Activated T-cell treated with anti-CD3 and anti-CD28 coated beads, Interleukin-2, amount 50 U/mL, for 1 hour (primary cell): ENCODE data around the gene UCN.
"Not testable (repeated sequence)": the region's sequence is repeated elsewhere in the genome, so short reads cannot be mapped to it uniquely, and the experiment has no call there.

Source experiments
- DNase-seq: peaks from one replicate; pipeline ENCODE4 v3.0.0-alpha.2; 2020

UCN gene

GRCh38 chr2:27308359-27308881 lies at the start of gene UCN:
Gene UCN (minus strand): TSS chr2:27308445. CDS start chr2:27307895, 550 bp downstream.
- no peak for DNase-seq

- peak; percentile 89 for DNase-seq
Measured at GRCh38 chr2:27356382-27357181, 48.3 kb upstream of the UCN start, which contains the start of gene GTF3C2. Gene GTF3C2 (minus strand): TSS chr2:27356764. CDS start chr2:27343554, 13,210 bp downstream.

- DNase-seq: no peak
Measured at GRCh38 chr2:27356056-27356381, 47.8 kb upstream of the UCN start.

- no peak for DNase-seq
Measured at GRCh38 chr2:27354597-27354927, 46.3 kb upstream of the UCN start.

- no peak for DNase-seq
Measured at GRCh38 chr2:27353762-27354596, 45.7 kb upstream of the UCN start.

- DNase-seq: not testable (repeated sequence)
Measured at GRCh38 chr2:27353386-27353761, 45.1 kb upstream of the UCN start.

GRCh38 chr2:27351802-27352598 lies 43.8 kb upstream of the UCN start:
- no peak for DNase-seq

GRCh38 chr2:27350106-27350693 lies 42.0 kb upstream of the UCN start:
- no peak for DNase-seq

- no peak for DNase-seq
Measured at GRCh38 chr2:27347641-27348040, 39.4 kb upstream of the UCN start.

GRCh38 chr2:27336173-27336572 lies 27.9 kb upstream of the UCN start:
- no peak for DNase-seq

- DNase-seq: no peak
Measured at GRCh38 chr2:27335311-27335710, 27.1 kb upstream of the UCN start.

GRCh38 chr2:27324720-27325119 lies 16.5 kb upstream of the UCN start:
- DNase-seq: no peak

GRCh38 chr2:27323596-27324285 lies 15.5 kb upstream of the UCN start:
- no peak for DNase-seq

GRCh38 chr2:27322766-27323595 lies 14.7 kb upstream of the UCN start, which contains the start of gene MPV17:
Gene MPV17 (minus strand): TSS chr2:27323097. CDS start chr2:27322517, 580 bp downstream.
- peak; percentile 85 for DNase-seq

- DNase-seq: peak; percentile 37
Measured at GRCh38 chr2:27322301-27322765, 14.1 kb upstream of the UCN start.

- DNase-seq: no peak
Measured at GRCh38 chr2:27320958-27321543, 12.8 kb upstream of the UCN start.

GRCh38 chr2:27319839-27320238 lies 11.6 kb upstream of the UCN start:
- not testable (repeated sequence) for DNase-seq

GRCh38 chr2:27316655-27317412 lies 8.6 kb upstream of the UCN start:
- no peak for DNase-seq

- no peak for DNase-seq
Measured at GRCh38 chr2:27315122-27315521, 6.9 kb upstream of the UCN start.

GRCh38 chr2:27314709-27315108 lies 6.5 kb upstream of the UCN start:
- DNase-seq: no peak
